Smooth muscle cell (in vitro differentiated cells): ENCODE measurements around the gene NDUFS2. TPM values are rescaled to one million over a fixed set of nuclear protein-coding genes. Genes with fewer than 3 reads are reported as not detected.

Experiments
- DNase-seq: peaks from one replicate; lab custom pipeline; 2025; ENCODE audit not compliant: unreplicated experiment; lab: John Stamatoyannopoulos, UW
- H2AFZ ChIP-seq: fragments of 200-600 bp; sonication (generic); 2 replicates; pipeline ENCODE4 v1.6.0; 2016; ENCODE audit warnings: antibody characterized with exemption, low read depth, mild to moderate bottlenecking
- H3F3A ChIP-seq: fragments of 200-600 bp; sonication (generic); 2 replicates; pipeline ENCODE4 v1.6.0; 2017; ENCODE audit warnings: antibody characterized with exemption, low read depth
- H3K27ac ChIP-seq: fragments of 200-600 bp; sonication (generic); 2 replicates; pipeline ENCODE4 v1.5.1; 2016; ENCODE audit warnings: low read depth, mild to moderate bottlenecking
- H3K27me3 ChIP-seq: fragments of 200-600 bp; sonication (generic); 2 replicates; pipeline ENCODE4 v1.6.1; 2016; ENCODE audit warnings: low read depth, mild to moderate bottlenecking
- H3K36me3 ChIP-seq: fragments of 200-600 bp; sonication (generic); 2 replicates; pipeline ENCODE4 v1.5.1; 2016; ENCODE audit warnings: low read depth
- H3K4me1 ChIP-seq: fragments of 200-600 bp; sonication (generic); 2 replicates; pipeline ENCODE4 v1.5.1; 2016; ENCODE audit warnings: low read depth
- H3K4me2 ChIP-seq: fragments of 200-600 bp; sonication (generic); 2 replicates; pipeline ENCODE4 v1.6.0; 2016; ENCODE audit warnings: mild to moderate bottlenecking
- H3K4me3 ChIP-seq: fragments of 200-600 bp; sonication (generic); 2 replicates; pipeline ENCODE4 v1.5.1; 2016; ENCODE audit warnings: mild to moderate bottlenecking
- H3K79me2 ChIP-seq: fragments of 200-600 bp; sonication (generic); 2 replicates; pipeline ENCODE4 v1.6.0; 2016; ENCODE audit warnings: low read depth, mild to moderate bottlenecking
- H3K9ac ChIP-seq: fragments of 200-600 bp; sonication (generic); 2 replicates; pipeline ENCODE4 v1.6.0; 2016; ENCODE audit warnings: low read depth
- H3K9me3 ChIP-seq: fragments of 200-600 bp; sonication (generic); replicated peaks from 2 replicates; pipeline ENCODE4 v1.5.1; 2016; ENCODE audit warnings: low read depth
- H4K20me1 ChIP-seq: fragments of 200-600 bp; sonication (generic); 2 replicates; pipeline ENCODE4 v1.6.0; 2016; ENCODE audit warnings: low read depth
- CTCF ChIP-seq: fragments of 200-600 bp; sonication (generic); IDR thresholded peaks from 2 replicates; pipeline ENCODE4 v1.5.1; 2017; ENCODE audit warnings: borderline replicate concordance, mild to moderate bottlenecking, antibody characterized with exemption; ENCODE audit not compliant: insufficient read depth, poor library complexity, severe bottlenecking
- WGBS: methylation state at CpG from one replicate; pipeline ENCODE4 v1.1.7; 2016; ENCODE audit warnings: low lambda C conversion rate; 5-methylcytosine and 5-hydroxymethylcytosine counted together
- polyA plus RNA-seq: library from polyadenylated mRNA; unstranded; fragments of >200 nt; fragmentation: Nextera tagmentation; extraction: Ambion mirVana; gene quantifications from 2 replicates; pipeline ENCODE4 v1.2.1, GENCODE V29; 2016
- total RNA-seq: library from RNA; depleted of rRNA; stranded (reverse); fragments of >200 nt; gene quantifications from 2 replicates; pipeline ENCODE4 v1.2.3, GENCODE V29; 2014

Gene NDUFS2
- total and polyA plus RNA-seq, 2 experiments from 2014 or later = 58.1 to 139 TPM

- no peak overlapping the region for H3K27ac ChIP-seq
- H3F3A ChIP-seq = no peaks in the 10 kb centered on the region
- H3K36me3 ChIP-seq = no peaks in the 10 kb centered on the region
- no peak overlapping the region for H3K4me3 ChIP-seq
- no peaks in the 10 kb centered on the region for H3K27me3 ChIP-seq
- DNase-seq = no peak
- H4K20me1 ChIP-seq = no peaks in the 10 kb centered on the region
- 99% methylated on average over 11 of the region's 11 CpGs for WGBS
- peaks cover 7% of the 10 kb centered on the region for H3K4me1 ChIP-seq
- H3K79me2 ChIP-seq = peaks cover 10% of the 10 kb centered on the region
- TF ChIP-seq CTCF = no peak
- H3K9ac ChIP-seq = no peak overlapping the region
- no peak overlapping the region for H3K4me2 ChIP-seq
- H3K9me3 ChIP-seq = no peaks in the 10 kb centered on the region
- no peak overlapping the region for H2AFZ ChIP-seq
Observed at GRCh38 chr1:161173711-161174110, 28.5 kb upstream of the NDUFS2 start.

GRCh38 chr1:161174911-161175310 is 27.3 kb upstream of the NDUFS2 start:
- 98% methylated on average over 11 of the region's 11 CpGs for WGBS
- no peaks in the 10 kb centered on the region for H3K36me3 ChIP-seq
- H3K79me2 ChIP-seq = peaks cover 10% of the 10 kb centered on the region
- peaks cover 7% of the 10 kb centered on the region for H3K4me1 ChIP-seq
- no peak overlapping the region for H2AFZ ChIP-seq
- H3K9me3 ChIP-seq = no peaks in the 10 kb centered on the region
- H3K4me2 ChIP-seq = no peak overlapping the region
- no peak for DNase-seq
- H3K9ac ChIP-seq = no peak overlapping the region
- H3K4me3 ChIP-seq = no peak overlapping the region
- no peaks in the 10 kb centered on the region for H3K27me3 ChIP-seq
- no peaks in the 10 kb centered on the region for H4K20me1 ChIP-seq
- no peaks in the 10 kb centered on the region for H3F3A ChIP-seq
- no peak overlapping the region for H3K27ac ChIP-seq
- no peak for TF ChIP-seq CTCF

GRCh38 chr1:161175771-161176453 is 26.3 kb upstream of the NDUFS2 start:
- H3F3A ChIP-seq = no peaks in the 10 kb centered on the region
- peak overlapping the region; percentile 99 for H3K4me2 ChIP-seq
- no peaks in the 10 kb centered on the region for H4K20me1 ChIP-seq
- no peaks in the 10 kb centered on the region for H3K9me3 ChIP-seq
- no peak for TF ChIP-seq CTCF
- no peaks in the 10 kb centered on the region for H3K36me3 ChIP-seq
- peaks cover 10% of the 10 kb centered on the region for H3K79me2 ChIP-seq
- no peaks in the 10 kb centered on the region for H3K27me3 ChIP-seq
- DNase-seq = no peak
- H3K4me1 ChIP-seq = peaks cover 7% of the 10 kb centered on the region
- 95% methylated on average over 10 of the region's 10 CpGs for WGBS
- H2AFZ ChIP-seq = no peak overlapping the region
- H3K27ac ChIP-seq = no peak overlapping the region
- no peak overlapping the region for H3K9ac ChIP-seq
- H3K4me3 ChIP-seq = peak overlapping the region; percentile 90

- H3K36me3 ChIP-seq = no peaks in the 10 kb centered on the region
- peak overlapping the region; percentile 63 for H3K27ac ChIP-seq
- H4K20me1 ChIP-seq = no peaks in the 10 kb centered on the region
- DNase-seq = no peak
- no peaks in the 10 kb centered on the region for H3K9me3 ChIP-seq
- H3K79me2 ChIP-seq = peaks cover 10% of the 10 kb centered on the region
- H2AFZ ChIP-seq = peak overlapping the region; percentile 99
- no peaks in the 10 kb centered on the region for H3F3A ChIP-seq
- H3K27me3 ChIP-seq = no peaks in the 10 kb centered on the region
- H3K4me1 ChIP-seq = peaks cover 7% of the 10 kb centered on the region
- peak overlapping the region; percentile 90 for H3K4me3 ChIP-seq
- WGBS = 27% methylated on average over 16 of the region's 17 CpGs
- peak overlapping the region; percentile 99 for H3K4me2 ChIP-seq
- H3K9ac ChIP-seq = peak overlapping the region; percentile 98
- no peak for TF ChIP-seq CTCF
Observed at GRCh38 chr1:161176468-161177111, 25.6 kb upstream of the NDUFS2 start.
